ENCODE data around the gene CARS2.
"Not testable (repeated sequence)": the region's sequence is repeated elsewhere in the genome, so short reads cannot be mapped to it uniquely, and the experiment has no call there.

- TF ChIP-seq CTCF, POLR2A, POLR2AphosphoS5, EP300 (IDR thresholded peaks at IDR 0.05): not testable (repeated sequence)
Measured at GRCh38 chr13:110701061-110701460, 4.9 kb downstream of the CARS2 start.

Measured in stomach (tissue), 4 donors.